IMR-90 (cell line): ENCODE results near the gene PLCG2. TPM values are rescaled to one million over a fixed set of nuclear protein-coding genes. Genes with fewer than 3 reads are reported as not detected.

Source experiments
- ATAC-seq: fragments of 200-7000 bp; cut with Tn5 transposase; 2 replicates; pipeline ENCODE4 v1.9.1; 2020; ENCODE audit warnings: low read depth, mild to moderate bottlenecking, moderate library complexity
- BruUV-seq: library from RNA; stranded (reverse); fragments of 400-500 nt; replicated peaks from 2 replicates; lab custom pipeline; 2021; lab: Mats Ljungman, UMichigan
- CTCF ChIA-PET: fragments of 300-600 bp; formaldehyde crosslinking; extraction: SDS; loops from one replicate; lab custom pipeline; 2021; ENCODE audit warnings: antibody characterized with exemption; lab: Yijun Ruan, JAX
- POLR2A ChIA-PET: fragments of 300-600 bp; sonication (Branson Sonifier 250); formaldehyde crosslinking; loops from one replicate; lab custom pipeline; 2022; ENCODE audit warnings: antibody characterized with exemption; ENCODE audit not compliant: unreplicated experiment; lab: Charles Lee
- DNase-seq: peaks from one replicate; pipeline ENCODE4 v3.0.0; 2013
- H2AFZ ChIP-seq: replicated peaks from 2 replicates; pipeline ENCODE3; 2013; ENCODE audit warnings: low read length, mild to moderate bottlenecking; ENCODE audit not compliant: poor library complexity
- H2AK5ac ChIP-seq: 2 replicates; pipeline ENCODE4 v1.6.1; 2013; ENCODE audit warnings: low read depth, low read length, inconsistent platforms
- H2AK9ac ChIP-seq: replicated peaks from 2 replicates; pipeline ENCODE3; 2013; ENCODE audit warnings: mild to moderate bottlenecking, low read depth, low read length, moderate library complexity; ENCODE audit not compliant: poor library complexity
- H2BK120ac ChIP-seq: 2 replicates; pipeline ENCODE4 v1.6.1; 2013; ENCODE audit warnings: low read depth, low read length, inconsistent platforms
- H2BK15ac ChIP-seq: 3 replicates; pipeline ENCODE4 v1.6.1; 2013; ENCODE audit warnings: low read depth, low read length, inconsistent platforms
- H2BK20ac ChIP-seq: 2 replicates; pipeline ENCODE4 v1.6.1; 2013; ENCODE audit warnings: low read depth, mild to moderate bottlenecking, inconsistent platforms, low read length, moderate library complexity
- H2BK5ac ChIP-seq: 2 replicates; pipeline ENCODE4 v1.6.1; 2013; ENCODE audit warnings: mild to moderate bottlenecking, low read depth, low read length, inconsistent platforms; ENCODE audit not compliant: poor library complexity, severe bottlenecking
- H3K14ac ChIP-seq: replicated peaks from 2 replicates; pipeline ENCODE4 v1.6.1; 2013; ENCODE audit warnings: low read depth, low read length, inconsistent platforms
- H3K18ac ChIP-seq: 2 replicates; pipeline ENCODE4 v1.6.1; 2013; ENCODE audit warnings: low read depth, low read length, control low read depth
- H3K23ac ChIP-seq: 2 replicates; pipeline ENCODE4 v1.6.1; 2013; ENCODE audit warnings: low read depth, low read length, inconsistent platforms
- H3K27ac ChIP-seq: 2 replicates; pipeline ENCODE4 v1.5.1; 2013; ENCODE audit warnings: mild to moderate bottlenecking, control low read depth, low read length; ENCODE audit not compliant: insufficient read depth
- H3K27me3 ChIP-seq: 2 replicates; pipeline ENCODE4 v1.6.1; 2013; ENCODE audit warnings: low read length; ENCODE audit not compliant: control insufficient read depth, insufficient read depth
- H3K36me3 ChIP-seq: 2 replicates; pipeline ENCODE4 v1.6.1; 2013; ENCODE audit warnings: low read length, mixed read lengths; ENCODE audit not compliant: control insufficient read depth, insufficient read depth
- H3K4ac ChIP-seq: 2 replicates; pipeline ENCODE4 v1.6.1; 2013; ENCODE audit warnings: low read depth, low read length, inconsistent platforms
- H3K4me1 ChIP-seq: 2 replicates; pipeline ENCODE4 v1.6.1; 2013; ENCODE audit warnings: low read length, mixed read lengths; ENCODE audit not compliant: control insufficient read depth, insufficient read depth
- H3K4me2 ChIP-seq: 2 replicates; pipeline ENCODE4 v1.6.1; 2013; ENCODE audit warnings: low read depth, mild to moderate bottlenecking, control low read depth, low read length, moderate library complexity
- H3K4me3 ChIP-seq: 2 replicates; pipeline ENCODE4 v1.5.1; 2013; ENCODE audit warnings: low read depth, mild to moderate bottlenecking, control low read depth, low read length, moderate library complexity; ENCODE audit not compliant: insufficient read depth
- H3K56ac ChIP-seq: 2 replicates; pipeline ENCODE4 v1.6.1; 2013; ENCODE audit warnings: low read length, inconsistent platforms; ENCODE audit not compliant: insufficient read depth; ENCODE audit errors: extremely low read depth
- H3K79me1 ChIP-seq, 2 experiments: 2 replicates each; pipeline ENCODE4 v1.6.1; 2013; ENCODE audit warnings: low read length in 2 of 2, inconsistent platforms in 1 of 2, low read depth in 1 of 2
- H3K9ac ChIP-seq: 2 replicates; pipeline ENCODE4 v1.6.1; 2013; ENCODE audit warnings: low read depth, low read length, control low read depth
- H3K9me1 ChIP-seq: 2 replicates; pipeline ENCODE4 v1.6.1; 2013; ENCODE audit warnings: low read length, inconsistent platforms; ENCODE audit not compliant: insufficient read depth
- H3K9me3 ChIP-seq: 2 replicates; pipeline ENCODE4 v1.6.1; 2013; ENCODE audit warnings: low read length; ENCODE audit not compliant: control insufficient read depth, insufficient read depth
- H4K20me1 ChIP-seq: 2 replicates; pipeline ENCODE4 v1.6.1; 2013; ENCODE audit warnings: low read length, inconsistent platforms; ENCODE audit not compliant: insufficient read depth
- H4K5ac ChIP-seq: 2 replicates; pipeline ENCODE4 v1.6.1; 2013; ENCODE audit warnings: mild to moderate bottlenecking, low read depth, low read length, control low read depth
- H4K8ac ChIP-seq, 2 experiments: 2 replicates each; pipeline ENCODE4 v1.6.1; 2013; ENCODE audit warnings: low read depth in 2 of 2, low read length in 2 of 2, control low read depth in 1 of 2, inconsistent platforms in 1 of 2
- H4K91ac ChIP-seq: 2 replicates; pipeline ENCODE4 v1.6.1; 2013; ENCODE audit warnings: low read depth, low read length, inconsistent platforms; ENCODE audit not compliant: insufficient read depth
- CHD1 ChIP-seq: IDR thresholded peaks from 2 replicates; pipeline ENCODE4 v1.6.1; 2012; ENCODE audit warnings: low read depth, low read length, improper control_type of control experiment
- FOS ChIP-seq: fragments of 150-350 bp; IDR thresholded peaks from 2 replicates; pipeline ENCODE4 v1.6.1; 2016; ENCODE audit warnings: low read depth, low read length
- MAFK ChIP-seq: IDR thresholded peaks from 2 replicates; pipeline ENCODE4 v1.6.1; 2012; ENCODE audit warnings: low read depth, low read length, improper control_type of control experiment
- MAZ ChIP-seq: IDR thresholded peaks from 2 replicates; pipeline ENCODE4 v1.6.1; 2012; ENCODE audit warnings: low read depth, mild to moderate bottlenecking, low read length, improper control_type of control experiment, moderate library complexity, borderline replicate concordance
- POLR2A ChIP-seq: IDR thresholded peaks from 2 replicates; pipeline ENCODE4 v1.6.1; 2012; ENCODE audit warnings: mild to moderate bottlenecking, low read depth, low read length
- RAD21 ChIP-seq: IDR thresholded peaks from 2 replicates; pipeline ENCODE4 v1.6.1; 2012; ENCODE audit warnings: low read length, improper control_type of control experiment
- RCOR1 ChIP-seq: IDR thresholded peaks from 2 replicates; pipeline ENCODE4 v1.6.1; 2012; ENCODE audit warnings: mild to moderate bottlenecking, low read length, improper control_type of control experiment; ENCODE audit not compliant: insufficient replicate concordance
- SMC3 ChIP-seq: fragments of 150-350 bp; IDR thresholded peaks from 2 replicates; pipeline ENCODE4 v1.6.1; 2016; ENCODE audit warnings: low read depth, mild to moderate bottlenecking, antibody characterized with exemption, low read length, moderate library complexity
- WGBS, 2 experiments: methylation state at CpG; one replicate each; pipeline versions ENCODE4 v1.1.5 to v1.1.7; 2013; ENCODE audit warnings: missing lambda C conversion rate in 2 of 2; ENCODE audit not compliant: insufficient read length in 1 of 2; ENCODE audit errors: extremely low coverage in 2 of 2; 5-methylcytosine and 5-hydroxymethylcytosine counted together
- dilution Hi-C: fragments of 300-500 bp; cut with HindIII; formaldehyde crosslinking; loops from one replicate; pipeline ENCODE4 v1.14.3; 2018; ENCODE audit warnings: low sequenced_read_pairs; ENCODE audit not compliant: unreplicated experiment
- in situ Hi-C: fragments of 300-500 bp; cut with MboI; formaldehyde crosslinking; loops from 3 replicates; pipeline ENCODE4 v1.14.3; 2019; ENCODE audit warnings: low sequenced_read_pairs, inconsistent platforms, mixed read lengths
- intact Hi-C: fragments of 100-400 bp; cut with micrococcal nuclease; formaldehyde crosslinking; loops from 2 replicates; pipeline ENCODE4 v1.10.0; 2022
- polyA plus RNA-seq, 3 experiments: library from polyadenylated mRNA; depleted of rRNA; stranded (reverse); fragments of >200 nt; gene quantifications; 2 replicates each; pipeline ENCODE4 v1.2.3, GENCODE V29; 2012; ENCODE audit warnings: low replicate concordance in 1 of 3
- total RNA-seq: library from RNA; depleted of rRNA; stranded (reverse); fragments of >200 nt; gene quantifications from 2 replicates; pipeline ENCODE4 v1.2.3, GENCODE V29; 2012

PLCG2 gene
- total and polyA plus RNA-seq, 2 of the 4 experiments (the other 2 are of a cell fraction), result 0.14 to 0.18 TPM

DNA sequence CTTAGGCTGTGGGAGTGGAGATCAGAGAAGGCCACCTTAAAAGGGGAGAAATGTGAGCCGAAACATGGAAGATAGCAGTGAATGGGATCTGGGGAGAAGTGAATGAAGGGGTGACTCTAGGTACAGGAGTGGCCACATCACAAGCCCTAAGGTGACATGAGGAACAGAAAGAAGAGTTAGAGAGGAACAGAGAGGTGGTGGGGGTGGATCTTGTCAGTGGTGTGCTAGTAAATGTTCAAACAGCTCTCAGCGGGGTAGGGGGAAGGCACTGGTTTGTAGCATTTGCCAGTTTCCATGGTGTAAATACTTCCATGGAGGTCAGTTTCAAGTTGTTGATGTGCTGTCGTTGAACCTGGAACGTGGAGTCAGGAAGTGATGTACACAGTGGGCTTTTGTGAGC, 141.4 kb downstream of the PLCG2 start:
- H2AFZ ChIP-seq, result no peak overlapping the region
- ChIA-PET POLR2A (no interaction called here), CTCF (no interaction called here)
- H3K27ac ChIP-seq, result no peak overlapping the region
- no peak overlapping the region for H3K23ac ChIP-seq
- no peak overlapping the region for H4K91ac ChIP-seq
- no peak overlapping the region for H3K4ac ChIP-seq
- no peak for ATAC-seq
- no peak overlapping the region for H2AK5ac ChIP-seq
- H3K79me1 ChIP-seq, result no peaks in the 10 kb centered on the region
- H3K36me3 ChIP-seq, result no peaks in the 10 kb centered on the region
- no peak overlapping the region for H3K14ac ChIP-seq
- no peak overlapping the region for H3K56ac ChIP-seq
- TF ChIP-seq MAZ (no peak), RCOR1 (no peak), RAD21 (no peak), CHD1 (no peak), FOS (no peak), POLR2A (no peak), SMC3 (no peak), MAFK (no peak)
- WGBS, 2 experiments, result 57% methylated on average over 2 of the region's 4 CpGs; no CpG with 5 or more reads in 1 of the 2 experiments
- H3K4me3 ChIP-seq, result no peak overlapping the region
- no TSS peak for BruUV-seq
- no peak overlapping the region for H3K9ac ChIP-seq
- H3K18ac ChIP-seq, result no peak overlapping the region
- in situ Hi-C loops, result no loop called here
- dilution Hi-C loops, result no loop called here
- H4K8ac ChIP-seq, result no peak overlapping the region
- intact Hi-C loops, result no loop called here
- no peak for DNase-seq
- no peak overlapping the region for H3K4me2 ChIP-seq
- H4K20me1 ChIP-seq, result no peaks in the 10 kb centered on the region
- no peak overlapping the region for H2BK20ac ChIP-seq
- no peak overlapping the region for H2AK9ac ChIP-seq
- H2BK5ac ChIP-seq, result no peak overlapping the region
- no peak overlapping the region for H4K5ac ChIP-seq
- H3K9me1 ChIP-seq, result no peaks in the 10 kb centered on the region
- H2BK120ac ChIP-seq, result no peak overlapping the region
- no peak overlapping the region for H2BK15ac ChIP-seq
- H3K27me3 ChIP-seq, result peaks cover 7% of the 10 kb centered on the region; the same call in 1 of the 2 replicates
- no peaks in the 10 kb centered on the region for H3K9me3 ChIP-seq
- no peaks in the 10 kb centered on the region; the same call in 1 of the 2 replicates for H3K4me1 ChIP-seq
